OCI-LY3 (cell line): ENCODE data around the gene MED31.
"Not testable (repeated sequence)": the region's sequence is repeated elsewhere in the genome, so short reads cannot be mapped to it uniquely, and the experiment has no call there.

Source experiments
- H2AFZ ChIP-seq: fragments of 200-600, 300-600 bp; shearing (Covaris generic); 2 replicates; pipeline ENCODE4 v1.6.0; 2014; ENCODE audit warnings: antibody characterized with exemption, low read depth, low read length
- H3K27ac ChIP-seq: fragments of 200-600, 300-600 bp; sonication (generic); 2 replicates; pipeline ENCODE4 v1.5.1; 2014; ENCODE audit warnings: mild to moderate bottlenecking, low read length, moderate library complexity, mixed read lengths
- H3K27me3 ChIP-seq: fragments of 200-600, 300-600 bp; sonication (generic); 2 replicates; pipeline ENCODE4 v1.6.1; 2014; ENCODE audit warnings: low read depth, low read length, mixed read lengths
- H3K36me3 ChIP-seq: fragments of 200-600, 300-600 bp; sonication (generic); replicated peaks from 2 replicates; pipeline ENCODE3; 2014; ENCODE audit warnings: low read depth, low read length, mixed read lengths
- H3K4me1 ChIP-seq: fragments of 300-600, 200-600 bp; sonication (generic); 2 replicates; pipeline ENCODE4 v1.6.1; 2014; ENCODE audit warnings: low read length, mixed read lengths
- H3K4me2 ChIP-seq: fragments of 200-600, 300-600 bp; sonication (generic); 2 replicates; pipeline ENCODE4 v1.6.1; 2014; ENCODE audit warnings: low read length, mixed read lengths
- H3K4me3 ChIP-seq: fragments of 300-600, 200-600 bp; sonication (generic); 2 replicates; pipeline ENCODE4 v1.5.1; 2014; ENCODE audit warnings: antibody characterized with exemption, mild to moderate bottlenecking, low read length, moderate library complexity
- H3K79me2 ChIP-seq: fragments of 300-600, 200-600 bp; shearing (Covaris generic); 2 replicates; pipeline ENCODE4 v1.6.1; 2014; ENCODE audit warnings: mild to moderate bottlenecking, low read length, mixed read lengths
- H3K9ac ChIP-seq: fragments of 300-600, 200-600 bp; shearing (Covaris generic); 2 replicates; pipeline ENCODE4 v1.6.0; 2014; ENCODE audit warnings: mild to moderate bottlenecking, low read length, moderate library complexity
- H3K9me3 ChIP-seq: fragments of 200-600, 300-600 bp; shearing (Covaris generic); 2 replicates; pipeline ENCODE4 v1.6.1; 2014; ENCODE audit warnings: low read length, mixed read lengths; ENCODE audit not compliant: insufficient read depth
- H4K20me1 ChIP-seq: fragments of 200-600, 300-600 bp; sonication (generic); 2 replicates; pipeline ENCODE4 v1.6.1; 2016; ENCODE audit warnings: low read length, mixed read lengths; ENCODE audit not compliant: insufficient read depth
- EZH2phosphoT487 ChIP-seq: fragments of 200-600 bp; shearing (Covaris generic); IDR thresholded peaks from 2 replicates; pipeline ENCODE4 v1.6.1; 2018; ENCODE audit warnings: antibody characterized with exemption, mixed run types, low read depth
- TF ChIP-seq, protein P1 (sequence below): fragments of 200-600, 300-600 bp; sonication (generic); IDR thresholded peaks from 2 replicates; pipeline ENCODE4 v1.5.1; 2014; ENCODE audit warnings: antibody characterized with exemption, low read length, low read depth

MED31 gene

DNA sequence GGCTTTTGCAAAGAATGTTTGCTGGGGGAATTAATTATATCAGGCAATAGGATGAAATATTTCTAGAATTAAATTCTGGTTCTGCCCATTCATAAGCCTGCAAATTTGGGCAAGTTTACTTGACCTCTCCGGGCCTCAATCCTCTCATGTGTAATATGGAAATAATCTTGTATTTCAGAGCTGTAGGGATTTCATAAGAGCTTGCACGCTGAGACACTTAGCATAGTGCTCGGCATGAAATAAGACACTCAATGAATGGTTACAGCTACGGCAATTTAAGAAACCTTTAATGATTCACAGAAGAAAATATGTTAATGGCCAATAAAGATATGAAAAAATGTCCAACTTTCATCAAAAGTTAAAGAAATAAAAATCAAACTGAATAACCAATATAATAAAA is 54.5 kb downstream of the MED31 start:
- Histone ChIP-seq H3K4me2 (no peak overlapping the region), H3K9ac (no peak overlapping the region), H3K9me3 (no peaks in the 10 kb centered on the region), H3K4me3 (no peak overlapping the region), H4K20me1 (no peaks in the 10 kb centered on the region), H3K27ac (no peak overlapping the region), H3K36me3 (peaks cover 3% of the 10 kb centered on the region), H2AFZ (no peak overlapping the region), H3K79me2 (no peaks in the 10 kb centered on the region), H3K4me1 (peaks cover 9% of the 10 kb centered on the region), H3K27me3 (no peaks in the 10 kb centered on the region)
- TF ChIP-seq, protein P1, sequence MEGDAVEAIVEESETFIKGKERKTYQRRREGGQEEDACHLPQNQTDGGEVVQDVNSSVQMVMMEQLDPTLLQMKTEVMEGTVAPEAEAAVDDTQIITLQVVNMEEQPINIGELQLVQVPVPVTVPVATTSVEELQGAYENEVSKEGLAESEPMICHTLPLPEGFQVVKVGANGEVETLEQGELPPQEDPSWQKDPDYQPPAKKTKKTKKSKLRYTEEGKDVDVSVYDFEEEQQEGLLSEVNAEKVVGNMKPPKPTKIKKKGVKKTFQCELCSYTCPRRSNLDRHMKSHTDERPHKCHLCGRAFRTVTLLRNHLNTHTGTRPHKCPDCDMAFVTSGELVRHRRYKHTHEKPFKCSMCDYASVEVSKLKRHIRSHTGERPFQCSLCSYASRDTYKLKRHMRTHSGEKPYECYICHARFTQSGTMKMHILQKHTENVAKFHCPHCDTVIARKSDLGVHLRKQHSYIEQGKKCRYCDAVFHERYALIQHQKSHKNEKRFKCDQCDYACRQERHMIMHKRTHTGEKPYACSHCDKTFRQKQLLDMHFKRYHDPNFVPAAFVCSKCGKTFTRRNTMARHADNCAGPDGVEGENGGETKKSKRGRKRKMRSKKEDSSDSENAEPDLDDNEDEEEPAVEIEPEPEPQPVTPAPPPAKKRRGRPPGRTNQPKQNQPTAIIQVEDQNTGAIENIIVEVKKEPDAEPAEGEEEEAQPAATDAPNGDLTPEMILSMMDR = no peak
- no peak for TF ChIP-seq EZH2phosphoT487

DNA sequence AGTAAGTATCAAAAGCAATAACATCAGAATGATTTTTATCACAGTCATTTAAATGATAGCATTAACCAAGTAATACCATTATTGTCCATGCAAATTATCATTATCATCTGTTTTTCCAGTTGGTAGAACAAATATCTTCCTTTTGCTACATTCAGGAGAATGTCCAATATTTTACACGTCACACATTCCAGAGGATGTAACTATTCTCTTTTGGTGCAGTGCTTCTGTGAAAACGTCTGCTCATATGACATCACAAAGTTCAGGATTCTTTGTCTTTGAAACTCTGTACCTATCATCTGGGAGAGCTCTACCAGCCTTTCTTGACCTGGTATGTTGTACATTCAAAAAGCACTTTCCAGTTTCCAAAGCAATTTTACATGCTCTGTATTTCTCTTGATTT is 54.9 kb downstream of the MED31 start:
- H3K4me2 ChIP-seq = no peak overlapping the region
- H3K79me2 ChIP-seq = no peaks in the 10 kb centered on the region
- TF ChIP-seq, protein P1 = no peak
- TF ChIP-seq EZH2phosphoT487 = no peak
- H3K36me3 ChIP-seq = peaks cover 2% of the 10 kb centered on the region
- no peak overlapping the region for H3K4me3 ChIP-seq
- no peaks in the 10 kb centered on the region for H4K20me1 ChIP-seq
- no peaks in the 10 kb centered on the region for H3K27me3 ChIP-seq
- H3K9ac ChIP-seq = no peak overlapping the region
- H3K4me1 ChIP-seq = peaks cover 9% of the 10 kb centered on the region
- H2AFZ ChIP-seq = no peak overlapping the region
- no peak overlapping the region for H3K27ac ChIP-seq
- H3K9me3 ChIP-seq = no peaks in the 10 kb centered on the region

DNA sequence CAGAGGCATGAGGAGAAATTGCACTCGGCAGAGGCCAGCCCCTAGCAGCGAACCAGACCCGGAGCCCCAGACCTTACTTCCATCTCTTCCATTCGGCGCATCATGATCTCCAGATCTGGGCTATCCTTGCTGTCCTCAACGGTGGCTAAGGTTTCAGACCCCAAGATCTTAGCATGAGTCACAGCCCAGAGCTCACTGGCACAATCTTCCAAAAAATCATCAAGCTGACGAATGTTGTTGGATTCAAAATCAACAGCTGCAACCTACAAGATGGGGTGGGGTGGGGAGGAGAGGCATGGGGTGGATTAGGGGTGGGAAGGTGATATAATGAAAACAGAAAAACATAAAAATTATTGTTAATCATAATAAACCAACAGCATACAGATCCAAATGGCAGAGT is 55.3 kb downstream of the MED31 start:
- Histone ChIP-seq H3K4me2 (no peak overlapping the region), H2AFZ (no peak overlapping the region), H3K36me3 (peaks cover 2% of the 10 kb centered on the region), H3K4me3 (no peak overlapping the region), H3K27ac (no peak overlapping the region), H4K20me1 (no peaks in the 10 kb centered on the region), H3K9ac (no peak overlapping the region), H3K79me2 (no peaks in the 10 kb centered on the region), H3K9me3 (no peaks in the 10 kb centered on the region), H3K27me3 (no peaks in the 10 kb centered on the region), H3K4me1 (peaks cover 9% of the 10 kb centered on the region)
- no peak for TF ChIP-seq EZH2phosphoT487
- TF ChIP-seq, protein P1 = no peak

DNA sequence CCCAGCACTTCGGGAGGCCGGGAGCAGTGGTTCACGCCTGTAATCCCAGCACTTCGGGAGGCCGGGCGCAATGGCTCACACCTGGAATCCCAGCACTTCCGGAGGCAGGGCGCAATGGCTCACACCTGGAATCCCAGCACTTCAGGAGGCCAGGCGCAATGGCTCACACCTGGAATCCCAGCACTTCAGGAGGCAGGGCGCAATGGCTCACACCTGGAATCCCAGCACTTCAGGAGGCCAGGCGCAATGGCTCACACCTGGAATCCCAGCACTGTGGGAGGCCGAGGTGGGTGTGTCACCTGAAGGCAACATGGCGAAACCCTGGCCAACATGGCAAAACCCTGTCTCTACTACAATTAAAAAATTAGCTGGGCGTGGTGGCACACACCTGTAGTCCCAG is 58.0 kb downstream of the MED31 start:
- not testable (repeated sequence) for H3K4me2 ChIP-seq, H3K9me3 ChIP-seq, H3K79me2 ChIP-seq, H3K4me3 ChIP-seq, H3K36me3 ChIP-seq, H4K20me1 ChIP-seq, H3K4me1 ChIP-seq, H3K9ac ChIP-seq, H3K27me3 ChIP-seq, H2AFZ ChIP-seq, H3K27ac ChIP-seq
